ENCODE data around the gene BCL7A. TPM values are rescaled to one million over a fixed set of nuclear protein-coding genes. Genes with fewer than 3 reads are reported as not detected.

The BCL7A gene
- total RNA-seq, 2 experiments from 2014 or later: 6.1 to 6.2 TPM

DNA sequence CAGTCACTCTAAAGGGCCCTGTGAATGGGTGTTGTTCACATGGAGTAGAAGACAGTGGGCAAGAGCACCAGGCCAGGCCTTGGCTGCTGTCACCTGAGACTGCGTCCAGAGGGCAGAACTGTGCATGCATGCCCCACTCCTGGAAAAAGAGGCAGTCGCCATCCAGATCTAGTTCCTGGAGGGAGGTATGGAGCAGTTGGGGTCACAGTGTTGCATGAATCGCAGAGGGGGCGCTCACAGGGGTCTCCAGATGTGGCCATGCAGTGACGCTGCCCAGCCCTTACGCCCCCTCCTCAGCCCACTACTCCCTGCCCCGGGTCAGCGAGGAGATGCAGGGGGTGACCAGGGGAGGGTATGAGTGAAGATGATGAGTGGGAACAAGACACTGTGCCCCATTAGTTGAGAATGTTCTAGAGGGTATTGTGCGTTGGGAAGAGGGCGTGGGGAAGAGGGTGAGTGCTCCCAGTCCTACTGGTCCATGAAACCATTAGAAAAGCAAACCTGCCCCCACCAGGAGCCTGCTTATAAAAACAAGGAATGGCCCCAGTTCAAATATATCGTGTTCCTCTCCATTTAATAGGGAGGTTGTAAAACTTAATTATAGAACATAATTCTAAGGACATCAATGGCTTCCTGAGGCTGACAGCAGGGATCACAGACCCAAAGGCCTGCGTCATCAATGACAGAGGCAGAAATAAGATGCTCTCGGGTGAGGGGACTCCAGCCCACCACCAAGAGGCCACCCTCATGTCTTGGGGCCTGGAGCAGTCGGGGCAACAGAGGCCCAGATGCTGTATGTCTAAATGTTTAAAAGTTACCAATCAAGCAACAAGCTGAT, 32.2 kb upstream of the BCL7A start:
- H3K4me1 Mint-ChIP-seq (ENCODE audit: low read depth): peaks cover 20% of the 10 kb centered on the region
- CTCF ChIA-PET: no interaction called here
- H3K36me3 Mint-ChIP-seq (ENCODE audit: low read depth): no peaks in the 10 kb centered on the region
- DNase-seq: no peak
- no peak overlapping the region for H3K4me3 Mint-ChIP-seq
- no peaks in the 10 kb centered on the region for H3K9me3 Mint-ChIP-seq
- H3K27me3 Mint-ChIP-seq (ENCODE audit: low read depth): no peaks in the 10 kb centered on the region
- intact Hi-C loops (cut with micrococcal nuclease): loop anchor here (5.0 kb wide), 1 partner anchor 197 kb away; the partner anchor contains the start of gene RHOF
- H3K27ac Mint-ChIP-seq: no peak overlapping the region

DNA sequence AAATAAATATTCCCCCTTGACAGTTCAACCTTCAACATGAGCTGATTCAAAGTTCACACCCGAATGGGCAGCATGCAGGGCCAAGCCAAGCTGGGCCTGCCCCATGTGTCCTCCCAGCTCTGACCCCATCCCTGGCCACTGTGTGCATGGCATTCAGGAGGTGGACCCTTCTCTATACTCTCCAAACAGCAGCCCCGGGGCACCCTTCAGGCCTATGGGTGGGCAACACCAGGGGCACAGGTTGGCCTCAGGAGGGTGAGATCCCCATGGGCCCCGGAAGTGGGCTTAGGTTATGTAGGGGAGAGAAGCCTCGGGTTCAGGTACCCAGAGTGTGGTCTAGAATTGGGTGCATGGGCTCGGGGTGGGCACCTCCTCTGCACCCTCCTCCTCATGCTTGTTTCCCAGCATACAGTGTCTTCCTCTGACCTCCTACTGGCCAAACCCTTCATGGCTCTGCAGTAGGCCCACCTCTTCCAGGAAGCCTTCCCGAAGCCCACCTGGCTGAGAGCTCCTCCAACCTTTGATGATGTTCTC, 31.5 kb upstream of the BCL7A start:
- CTCF ChIA-PET: no interaction called here
- H3K27me3 Mint-ChIP-seq (ENCODE audit: low read depth): no peaks in the 10 kb centered on the region
- H3K9me3 Mint-ChIP-seq: no peaks in the 10 kb centered on the region
- H3K36me3 Mint-ChIP-seq (ENCODE audit: low read depth): no peaks in the 10 kb centered on the region
- H3K27ac Mint-ChIP-seq: no peak overlapping the region
- peaks cover 20% of the 10 kb centered on the region for H3K4me1 Mint-ChIP-seq (ENCODE audit: low read depth)
- no peak overlapping the region for H3K4me3 Mint-ChIP-seq
- intact Hi-C loops (cut with micrococcal nuclease): loop anchor here (5.0 kb wide), 1 partner anchor 198 kb away; the partner anchor contains the start of gene RHOF
- no peak for DNase-seq

DNA sequence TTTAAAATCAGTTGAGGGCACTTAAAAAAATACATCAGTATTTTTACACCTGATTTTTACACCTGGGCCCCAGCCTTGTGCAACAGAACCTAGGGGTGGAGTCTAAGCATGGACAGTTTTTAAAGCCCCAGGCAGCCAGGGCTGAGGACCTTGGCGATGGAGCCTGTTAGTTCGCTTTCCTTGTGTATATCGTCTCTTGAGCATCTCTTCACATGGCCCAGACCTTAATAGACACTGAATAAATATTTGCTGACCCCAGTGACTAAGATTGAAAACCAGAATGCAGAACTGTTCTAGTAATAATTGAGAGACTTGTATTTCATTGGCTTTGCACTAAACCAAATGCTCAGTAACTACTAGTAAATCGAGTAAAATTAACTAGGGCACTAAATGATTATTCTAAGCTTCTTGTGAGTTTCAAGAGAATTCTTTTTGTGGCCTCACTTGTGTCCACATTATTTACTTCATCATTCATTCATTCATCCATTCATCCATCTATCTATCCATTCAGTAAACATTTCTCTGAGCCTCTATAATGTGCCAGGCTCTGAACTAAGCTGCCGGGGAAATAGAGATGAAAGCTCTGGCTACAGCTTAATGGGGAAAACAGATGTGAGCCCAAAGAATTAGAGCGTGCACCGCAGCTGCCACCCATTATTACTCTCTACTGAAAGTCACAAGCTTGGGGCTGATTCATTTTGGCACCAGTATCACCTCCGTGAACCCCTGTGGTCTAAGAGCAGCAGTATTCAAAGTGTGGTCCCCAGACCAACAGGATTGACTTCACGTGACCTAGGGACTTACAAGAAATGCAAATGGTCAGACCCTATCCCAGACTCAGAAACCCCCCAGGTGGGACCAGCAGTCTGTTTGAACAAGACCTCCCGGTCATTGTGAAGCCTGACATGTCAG, 30.7 kb upstream of the BCL7A start:
- no peaks in the 10 kb centered on the region for H3K9me3 Mint-ChIP-seq
- DNase-seq: peak; percentile 60
- intact Hi-C loops (cut with micrococcal nuclease): loop anchor here (1.0 to 5.0 kb wide), 2 partner anchors 79 to 199 kb away; partner anchors contain the start of gene RHOF
- H3K4me1 Mint-ChIP-seq (ENCODE audit: low read depth): peaks cover 20% of the 10 kb centered on the region
- no peak overlapping the region for H3K4me3 Mint-ChIP-seq
- H3K36me3 Mint-ChIP-seq (ENCODE audit: low read depth): no peaks in the 10 kb centered on the region
- CTCF ChIA-PET: interaction anchor here (0.6 to 0.9 kb wide), 3 partner anchors 37 to 294 kb away, joined by 3 read pairs; no protein-coding TSS in a partner anchor
- H3K27me3 Mint-ChIP-seq (ENCODE audit: low read depth): no peaks in the 10 kb centered on the region
- H3K27ac Mint-ChIP-seq: no peak overlapping the region

DNA sequence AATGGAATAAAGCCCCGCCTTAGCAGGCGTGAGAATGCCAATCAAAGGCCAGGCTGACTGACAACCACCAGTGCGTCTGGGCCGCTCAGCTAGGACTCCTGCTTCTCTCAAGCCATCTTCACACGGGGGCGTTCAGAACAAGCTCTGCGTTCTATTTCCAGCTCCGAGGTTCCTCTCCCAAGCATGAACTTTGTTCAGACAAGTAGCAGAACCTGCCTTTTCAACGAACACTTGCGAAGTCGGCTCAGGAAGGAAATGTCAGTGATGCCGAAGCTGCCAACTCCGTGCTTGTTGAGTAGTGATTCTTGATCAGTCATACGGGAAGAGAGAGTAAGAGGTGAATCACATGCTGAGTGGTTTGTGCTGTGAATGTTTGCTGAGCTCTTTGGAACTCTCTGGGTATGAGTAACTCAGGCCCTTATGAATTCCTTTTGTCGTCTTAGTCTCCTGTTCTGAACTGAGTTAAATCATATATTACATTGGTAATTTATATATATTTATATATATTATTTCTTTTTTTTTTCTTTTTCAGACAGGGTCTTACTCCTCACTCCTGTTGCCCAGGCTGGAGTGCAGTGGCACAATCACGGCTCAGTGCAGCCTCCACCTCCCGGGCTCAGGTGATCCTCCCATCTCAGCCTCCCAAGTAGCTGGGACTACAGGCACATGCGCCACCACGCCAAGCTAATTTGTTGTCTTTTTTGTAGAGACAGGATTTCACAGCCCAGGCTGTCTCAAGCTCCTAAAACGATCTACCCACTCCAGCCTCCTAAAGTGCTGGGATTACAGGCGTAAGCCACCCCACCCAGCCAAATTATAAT, 29.4 kb upstream of the BCL7A start:
- DNase-seq: peak; percentile 89
- H3K36me3 Mint-ChIP-seq (ENCODE audit: low read depth): no peaks in the 10 kb centered on the region
- H3K4me1 Mint-ChIP-seq (ENCODE audit: low read depth): peaks cover 20% of the 10 kb centered on the region
- intact Hi-C loops (cut with micrococcal nuclease): loop anchor here (1.0 to 5.0 kb wide), 6 partner anchors 31 to 234 kb away; partner anchors contain the start of genes CFAP251, DIABLO, PSMD9 and RHOF
- no peaks in the 10 kb centered on the region for H3K27me3 Mint-ChIP-seq (ENCODE audit: low read depth)
- H3K27ac Mint-ChIP-seq: peak overlapping the region; percentile 87
- CTCF ChIA-PET: interaction anchor here (0.6 to 1.0 kb wide), 7 partner anchors 13 to 362 kb away, joined by 3 to 5 read pairs (median 3); no protein-coding TSS in a partner anchor
- peak overlapping the region; percentile 43 for H3K4me3 Mint-ChIP-seq
- no peaks in the 10 kb centered on the region for H3K9me3 Mint-ChIP-seq

DNA sequence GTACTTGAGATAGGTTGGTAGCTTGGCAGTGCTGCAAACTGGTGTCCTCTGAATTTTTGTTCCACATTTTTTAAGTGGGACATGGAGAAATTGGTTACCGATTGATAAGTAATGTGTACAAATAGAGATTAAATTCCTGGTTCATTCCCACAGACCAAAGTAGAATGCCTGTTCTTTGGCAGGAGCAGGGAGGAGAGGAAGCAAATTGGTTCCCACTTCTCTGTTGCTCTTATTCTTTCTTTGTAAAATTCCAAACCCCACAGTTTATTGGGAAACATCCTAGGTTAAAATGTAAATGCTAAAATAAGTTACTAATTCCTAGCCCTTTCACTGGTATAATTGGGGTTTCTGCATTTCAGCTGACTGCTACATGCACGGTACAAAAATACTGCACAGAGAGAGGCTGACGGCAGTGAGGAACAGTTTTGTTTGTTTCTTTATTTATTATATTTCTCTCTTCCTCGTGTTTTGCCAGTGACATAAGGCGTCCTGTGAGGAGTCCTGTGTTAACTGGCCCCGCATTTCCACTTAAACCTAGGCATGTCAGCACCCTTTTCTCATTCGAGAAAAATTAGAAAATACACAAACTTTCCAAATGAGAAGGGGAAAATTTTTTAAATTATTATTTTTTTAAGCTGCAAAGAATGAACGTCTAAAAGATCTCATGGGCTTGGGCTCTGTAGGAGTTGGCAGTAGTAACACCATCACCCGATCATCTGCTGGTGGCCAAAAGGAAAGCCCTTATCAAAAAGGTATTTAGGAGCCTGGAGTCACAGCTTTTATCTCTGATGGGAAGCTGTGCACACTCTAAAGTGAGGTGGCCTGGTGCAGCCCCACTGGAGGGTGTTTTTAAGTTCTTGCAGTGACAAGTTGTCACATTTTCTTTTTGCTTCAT, 25.4 kb upstream of the BCL7A start:
- H3K27ac Mint-ChIP-seq: no peak overlapping the region
- CTCF ChIA-PET: no interaction called here

DNA sequence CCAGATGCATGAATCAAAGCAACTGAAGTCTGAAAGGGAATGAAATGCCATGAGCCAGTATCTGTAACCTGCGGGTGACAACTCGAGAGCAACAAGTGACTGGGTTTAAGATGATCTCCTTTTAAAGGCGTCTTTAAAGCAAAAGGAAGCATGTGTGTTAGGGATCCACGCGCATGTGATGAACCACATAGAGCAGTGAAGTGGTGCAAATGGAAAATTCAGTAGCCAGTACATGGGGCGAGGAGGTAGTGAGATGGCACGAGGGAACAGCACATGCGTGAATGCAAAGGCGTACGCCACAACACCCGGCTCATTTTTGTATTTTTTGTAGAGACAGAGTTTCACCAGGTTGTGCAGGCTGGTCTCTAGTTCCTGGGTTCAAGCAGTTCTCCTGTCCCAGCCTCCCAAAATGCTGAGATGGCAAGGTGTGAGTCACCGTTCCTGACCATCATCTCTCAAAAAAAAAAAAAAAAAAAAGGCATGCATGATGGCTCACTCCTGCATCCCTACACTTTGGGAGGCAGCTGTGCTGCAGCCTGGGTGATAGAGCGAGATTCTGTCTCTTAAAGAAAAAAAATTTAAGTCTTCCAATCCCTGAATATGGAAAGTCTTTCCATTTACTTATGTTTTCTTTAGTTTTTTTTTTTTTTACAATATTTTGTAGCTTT, 24.6 kb upstream of the BCL7A start:
- Mint-ChIP-seq H3K4me3 (no peak overlapping the region), H3K27ac (no peak overlapping the region), H3K4me1 (ENCODE audit: low read depth) (peaks cover 5% of the 10 kb centered on the region), H3K36me3 (ENCODE audit: low read depth) (no peaks in the 10 kb centered on the region), H3K27me3 (ENCODE audit: low read depth) (no peaks in the 10 kb centered on the region), H3K9me3 (no peaks in the 10 kb centered on the region)
- CTCF ChIA-PET: interaction anchor here (1.0 kb wide), 1 partner anchor 492 kb away, joined by 3 read pairs; no protein-coding TSS in a partner anchor
- intact Hi-C loops (cut with micrococcal nuclease): no loop called here
- DNase-seq: no peak

More for the DNA sequence above, 25.4 kb upstream of the BCL7A start:
- no peak overlapping the region for H3K4me3 Mint-ChIP-seq
- no peak for DNase-seq
- intact Hi-C loops (cut with micrococcal nuclease): no loop called here
- no peaks in the 10 kb centered on the region for H3K9me3 Mint-ChIP-seq
- no peaks in the 10 kb centered on the region for H3K36me3 Mint-ChIP-seq (ENCODE audit: low read depth)
- no peaks in the 10 kb centered on the region for H3K27me3 Mint-ChIP-seq (ENCODE audit: low read depth)
- peaks cover 13% of the 10 kb centered on the region for H3K4me1 Mint-ChIP-seq (ENCODE audit: low read depth)

DNA sequence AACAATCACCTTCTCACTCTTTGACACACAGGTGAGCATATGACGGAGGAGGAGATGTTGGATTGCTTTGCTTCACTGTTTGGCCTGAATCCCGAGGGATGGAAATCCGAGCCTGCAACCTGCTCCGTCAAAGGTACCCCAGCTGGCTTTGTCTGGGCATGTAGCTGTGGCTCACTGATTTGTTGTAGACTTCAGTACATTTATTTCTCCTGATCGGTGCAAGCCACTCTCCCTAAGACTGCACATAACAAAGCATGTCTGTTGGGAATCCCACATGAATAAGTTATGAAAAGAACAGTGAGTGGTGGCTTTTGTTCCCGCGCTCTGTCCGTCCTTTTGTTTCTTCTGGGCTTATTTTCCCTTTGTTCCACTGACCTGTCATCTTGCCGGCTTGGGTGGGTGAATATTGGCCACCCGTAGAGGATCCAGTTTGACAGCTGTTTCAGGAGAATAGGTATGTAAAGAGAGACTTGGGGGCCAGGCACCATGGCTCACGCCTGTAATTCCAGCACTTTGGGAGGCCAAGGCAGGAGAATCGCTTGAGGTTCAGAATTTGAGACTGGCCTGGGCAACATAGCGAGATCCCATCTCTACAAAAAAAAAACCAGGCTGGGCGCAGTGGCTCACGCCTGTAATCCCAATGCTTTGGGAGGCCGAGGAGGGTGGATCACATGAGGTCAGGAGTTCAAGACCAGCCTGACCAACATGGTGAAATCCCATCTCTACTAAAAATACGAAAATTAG, 20.0 kb upstream of the BCL7A start:
- no peaks in the 10 kb centered on the region for H3K9me3 Mint-ChIP-seq
- DNase-seq: no peak
- peaks cover 2% of the 10 kb centered on the region for H3K27me3 Mint-ChIP-seq (ENCODE audit: low read depth)
- no peak overlapping the region for H3K4me3 Mint-ChIP-seq
- H3K27ac Mint-ChIP-seq: no peak overlapping the region
- H3K4me1 Mint-ChIP-seq (ENCODE audit: low read depth): peaks cover 11% of the 10 kb centered on the region
- intact Hi-C loops (cut with micrococcal nuclease): no loop called here
- H3K36me3 Mint-ChIP-seq (ENCODE audit: low read depth): no peaks in the 10 kb centered on the region
- CTCF ChIA-PET: no interaction called here

DNA sequence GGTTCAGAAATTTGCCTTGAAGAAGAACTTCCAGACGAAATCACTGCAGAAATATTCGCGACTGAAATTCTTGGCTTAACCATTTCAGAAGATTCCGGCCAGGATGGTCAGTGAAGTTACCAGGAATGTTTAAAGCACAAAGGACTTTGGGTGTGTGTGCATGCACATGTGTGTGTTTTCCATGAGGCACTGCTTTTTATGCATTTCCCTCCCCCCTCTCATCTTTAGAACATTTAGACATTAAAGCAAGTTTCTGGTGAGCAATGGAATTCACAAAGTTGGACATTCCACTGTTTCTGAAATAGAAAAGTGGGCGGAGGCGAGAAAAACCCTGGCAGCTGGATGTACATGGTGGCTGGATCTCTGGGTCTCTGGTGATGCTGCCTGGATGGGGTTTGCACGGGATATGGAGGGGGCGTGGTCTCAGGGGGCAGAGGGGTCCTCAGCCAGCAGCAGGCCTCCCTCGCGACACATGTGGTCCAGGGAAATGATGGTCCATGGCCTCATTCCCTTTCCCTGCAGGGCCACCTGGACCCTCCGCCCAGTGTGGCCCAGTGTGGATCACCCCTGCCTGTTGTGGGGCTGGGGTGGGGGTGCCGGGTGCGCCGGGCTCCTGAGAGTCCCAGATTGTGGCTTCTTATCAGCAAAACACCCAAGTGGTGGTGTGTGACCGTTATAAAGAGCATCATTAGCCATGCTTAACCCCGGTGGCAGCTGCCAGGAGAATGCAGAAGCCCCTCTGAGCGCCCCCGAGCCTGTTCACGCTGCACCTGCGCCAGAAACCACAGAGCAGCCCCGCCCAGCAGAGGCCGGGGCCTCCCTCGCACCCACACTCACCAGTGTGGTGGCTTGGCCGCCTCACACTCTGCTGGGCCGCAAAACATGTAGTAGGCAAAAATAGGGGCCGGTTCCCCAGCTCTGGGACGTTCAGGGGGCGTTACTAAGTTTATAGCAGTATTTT, 17.8 kb upstream of the BCL7A start:
- CTCF ChIA-PET: no interaction called here
- Mint-ChIP-seq H3K4me1 (ENCODE audit: low read depth) (peaks cover 15% of the 10 kb centered on the region), H3K27me3 (ENCODE audit: low read depth) (peaks cover 2% of the 10 kb centered on the region), H3K27ac (no peak overlapping the region), H3K9me3 (no peaks in the 10 kb centered on the region), H3K4me3 (no peak overlapping the region), H3K36me3 (ENCODE audit: low read depth) (no peaks in the 10 kb centered on the region)
- DNase-seq: no peak
- intact Hi-C loops (cut with micrococcal nuclease): no loop called here

DNA sequence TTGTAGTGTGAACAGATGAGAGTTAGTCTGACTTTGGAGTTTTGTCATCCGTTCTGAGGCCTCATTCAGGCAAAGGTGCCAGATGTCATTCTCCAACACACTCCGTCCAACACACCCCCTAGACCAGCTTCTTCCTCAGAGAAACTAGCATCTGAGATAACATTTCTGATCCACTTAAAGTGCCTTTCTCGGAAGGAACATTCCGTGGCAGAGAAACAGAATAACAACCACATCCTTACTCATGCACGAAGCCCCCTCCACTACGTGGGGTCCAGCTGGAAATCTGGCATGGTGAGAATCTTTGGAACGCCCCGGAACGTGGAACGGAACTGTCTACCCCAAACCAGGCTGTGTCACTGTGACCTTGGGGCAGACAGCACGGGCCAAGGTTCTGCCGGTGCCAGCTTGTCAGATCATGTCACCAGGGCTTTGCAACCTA, 17.0 kb upstream of the BCL7A start:
- intact Hi-C loops (cut with micrococcal nuclease): loop anchor here (5.0 kb wide), 1 partner anchor 87 kb away; the partner anchor contains the start of gene CFAP251

More for the DNA sequence above, 17.0 kb upstream of the BCL7A start:
- H3K4me1 Mint-ChIP-seq (ENCODE audit: low read depth): peaks cover 15% of the 10 kb centered on the region
- peaks cover 2% of the 10 kb centered on the region for H3K27me3 Mint-ChIP-seq (ENCODE audit: low read depth)
- no peak for DNase-seq
- no peaks in the 10 kb centered on the region for H3K9me3 Mint-ChIP-seq
- H3K4me3 Mint-ChIP-seq: no peak overlapping the region
- no peak overlapping the region for H3K27ac Mint-ChIP-seq
- H3K36me3 Mint-ChIP-seq (ENCODE audit: low read depth): no peaks in the 10 kb centered on the region
- CTCF ChIA-PET: no interaction called here

Data from activated naive CD4-positive, alpha-beta T cell treated with anti-CD3 and anti-CD28 coated beads for 36 hours (primary cell).